ENCODE data around the gene NUDT14.

- no peak for TF ChIP-seq POLR2AphosphoS5 (IDR thresholded peaks at IDR 0.05; ENCODE audit: borderline replicate concordance, low read depth, low read length)
- TF ChIP-seq EZH2 (IDR thresholded peaks at IDR 0.05) = no peak
- no peak for TF ChIP-seq FOXP2 (optimal IDR thresholded peaks at IDR 0.05; ENCODE audit: control extremely low read depth, extremely low read length, insufficient read depth)
Observed at GRCh38 chr14:105144026-105144665, 37.0 kb downstream of the NUDT14 start.
